ENCODE data around the gene ATP5PO. TPM values are rescaled to one million over a fixed set of nuclear protein-coding genes. Genes with fewer than 3 reads are reported as not detected.

The ATP5PO gene
- total and polyA plus RNA-seq, 2 of the 8 experiments (the other 6 are each of a cell fraction or from before 2014, with no cell fraction given), result 251 to 267 TPM

DNA sequence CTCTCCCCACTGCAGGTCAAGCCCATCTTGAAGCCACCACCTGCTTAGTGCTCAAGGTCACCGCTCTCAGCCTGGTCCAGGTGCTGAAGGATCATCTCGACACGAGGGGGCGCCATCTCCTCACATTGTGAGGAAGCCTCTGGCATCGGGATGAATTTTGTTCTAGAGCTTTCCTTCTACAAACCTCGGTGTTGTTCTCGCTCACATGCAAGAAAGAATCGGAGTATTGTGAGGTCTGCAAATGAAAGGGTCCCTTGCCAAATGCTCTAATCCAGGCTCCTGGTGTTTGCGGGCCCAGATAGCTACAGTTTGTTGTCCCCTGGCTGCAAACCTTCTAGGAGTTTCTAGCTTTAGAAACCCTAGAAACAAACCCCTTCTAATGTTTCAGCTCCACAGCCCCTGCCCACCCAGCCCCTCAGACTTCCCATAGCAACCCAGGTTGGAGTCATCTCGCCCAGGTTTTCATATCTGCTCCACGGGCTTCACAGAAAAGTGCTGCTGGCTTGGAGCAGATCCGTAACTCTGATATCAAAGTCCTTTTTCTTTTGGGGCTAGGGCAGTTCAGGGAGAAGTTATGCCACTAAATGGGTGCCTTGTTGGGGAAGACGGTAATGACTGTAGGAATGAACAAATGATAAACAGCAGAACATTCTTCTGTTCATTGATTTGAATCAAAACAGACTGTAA, 8.6 kb upstream of the ATP5PO start (continued):
- TF ChIP-seq EGR1 (IDR thresholded peaks at IDR 0.05; ENCODE audit: borderline replicate concordance, low read depth, low read length), result no peak
- TF ChIP-seq POU5F1 (IDR thresholded peaks at IDR 0.05; ENCODE audit: low read depth, low read length), result no peak
- no peak for TF ChIP-seq SP2 (IDR thresholded peaks at IDR 0.05; ENCODE audit: low read length)
- 0 out of 2 replicates have a peak, but pooled peaks have one; percentile 45 for TF ChIP-seq CHD2 (IDR thresholded peaks at IDR 0.05; ENCODE audit: low read length)
- TF ChIP-seq SRF (IDR thresholded peaks at IDR 0.05; ENCODE audit: low read depth, low read length), result no peak
- no peak for TF ChIP-seq EZH2 (IDR thresholded peaks at IDR 0.05; ENCODE audit: low read depth, low read length, severe bottlenecking)
- no peak for TF ChIP-seq KDM1A (IDR thresholded peaks at IDR 0.05; ENCODE audit: borderline replicate concordance, low read length)
- no peak for TF ChIP-seq SIRT6 (IDR thresholded peaks at IDR 0.05; ENCODE audit: low read length)
- TF ChIP-seq ASH2L (IDR thresholded peaks at IDR 0.05; ENCODE audit: low read length), result no peak
- TF ChIP-seq RAD21 (IDR thresholded peaks at IDR 0.05 in 1 of 2, conservative IDR thresholded peaks at IDR 0.05 in 1 of 2; ENCODE audit: low read depth in 2 of 2, low read length in 2 of 2), result peak; percentile 99 to 100
- no peak for TF ChIP-seq RXRA (IDR thresholded peaks at IDR 0.05; ENCODE audit: insufficient read depth, low read depth, low read length)
- TF ChIP-seq NANOG (IDR thresholded peaks at IDR 0.05; ENCODE audit: insufficient read depth, low read depth, low read length, poor library complexity, severe bottlenecking), result no peak
- TF ChIP-seq CBX8 (IDR thresholded peaks at IDR 0.05; ENCODE audit: borderline replicate concordance, low read depth, low read length), result no peak
- TF ChIP-seq SIN3A (conservative IDR thresholded peaks at IDR 0.05 in 1 of 2, IDR thresholded peaks at IDR 0.05 in 1 of 2; ENCODE audit: low read depth in 1 of 2, low read length in 2 of 2), result no peak
- TF ChIP-seq KDM5A (IDR thresholded peaks at IDR 0.05; ENCODE audit: low read length), result no peak
- no peak for TF ChIP-seq KDM4A (IDR thresholded peaks at IDR 0.05; ENCODE audit: low read depth, low read length, severe bottlenecking)
- TF ChIP-seq HDAC6 (IDR thresholded peaks at IDR 0.05; ENCODE audit: low read depth, low read length), result no peak
- TF ChIP-seq MAFK (IDR thresholded peaks at IDR 0.05; ENCODE audit: low read depth, low read length), result no peak
- TF ChIP-seq, protein P1, sequence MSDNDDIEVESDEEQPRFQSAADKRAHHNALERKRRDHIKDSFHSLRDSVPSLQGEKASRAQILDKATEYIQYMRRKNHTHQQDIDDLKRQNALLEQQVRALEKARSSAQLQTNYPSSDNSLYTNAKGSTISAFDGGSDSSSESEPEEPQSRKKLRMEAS (IDR thresholded peaks at IDR 0.05), result peak; percentile 75
- TF ChIP-seq POLR2A (IDR thresholded peaks at IDR 0.05; ENCODE audit: control extremely low read depth in 1 of 2, low read depth in 2 of 2, low read length in 2 of 2), result no peak
- TF ChIP-seq RFX5 (IDR thresholded peaks at IDR 0.05; ENCODE audit: borderline replicate concordance, low read depth, low read length), result no peak
- TF ChIP-seq PHF8 (conservative IDR thresholded peaks at IDR 0.05; ENCODE audit: low read depth, low read length), result no peak
- TF ChIP-seq TBP (IDR thresholded peaks at IDR 0.05; ENCODE audit: low read depth, low read length), result 0 out of 2 replicates have a peak, but pooled peaks have one; percentile 19
- no peak; the same call in 1 of the 2 replicates for TF ChIP-seq CREB1 (IDR thresholded peaks at IDR 0.05)
- TF ChIP-seq FOSL1 (IDR thresholded peaks at IDR 0.05; ENCODE audit: insufficient read depth, low read depth, low read length), result no peak
